ENCODE measurements around the gene EPG5. TPM values are rescaled to one million over a fixed set of nuclear protein-coding genes. Genes with fewer than 3 reads are reported as not detected.

EPG5 gene
- total and polyA plus RNA-seq, 2 donors (not counting 3 experiments of a cell fraction or from before 2014, with no cell fraction given), result 16.7 to 25.6 TPM

DNA sequence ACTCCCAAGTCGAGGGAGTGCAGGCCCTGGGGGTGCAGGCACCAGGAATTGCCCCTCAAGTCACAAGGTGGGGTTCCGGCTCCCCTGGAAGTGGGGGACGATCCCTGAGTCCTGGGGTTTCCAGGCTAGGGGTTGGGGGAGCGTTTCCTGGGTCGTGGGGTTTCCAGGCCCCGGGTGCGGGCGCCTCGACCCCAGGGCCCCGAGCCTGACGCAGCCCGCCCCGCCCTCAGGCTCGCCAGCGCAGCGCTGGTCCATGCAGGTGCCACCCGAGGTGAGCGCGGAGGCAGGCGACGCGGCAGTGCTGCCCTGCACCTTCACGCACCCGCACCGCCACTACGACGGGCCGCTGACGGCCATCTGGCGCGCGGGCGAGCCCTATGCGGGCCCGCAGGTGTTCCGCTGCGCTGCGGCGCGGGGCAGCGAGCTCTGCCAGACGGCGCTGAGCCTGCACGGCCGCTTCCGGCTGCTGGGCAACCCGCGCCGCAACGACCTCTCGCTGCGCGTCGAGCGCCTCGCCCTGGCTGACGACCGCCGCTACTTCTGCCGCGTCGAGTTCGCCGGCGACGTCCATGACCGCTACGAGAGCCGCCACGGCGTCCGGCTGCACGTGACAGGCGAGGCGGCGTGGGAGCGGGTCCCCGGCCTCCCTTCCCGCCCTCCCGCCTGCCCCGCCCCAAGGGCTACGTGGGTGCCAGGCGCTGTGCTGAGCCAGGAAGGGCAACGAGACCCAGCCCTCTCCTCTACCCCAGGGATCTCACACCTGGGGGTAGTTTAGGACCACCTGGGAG, 129.7 kb downstream of the EPG5 start:
- Histone ChIP-seq H3K4me1 (ENCODE audit: control insufficient read depth, extremely low read depth, insufficient read depth, low read length) (peaks cover 4% of the 10 kb centered on the region), H2AFZ (ENCODE audit: low read depth, low read length) (peak overlapping the region; percentile 82), H3K36me3 (ENCODE audit: control insufficient read depth in 2 of 2, extremely low read depth in 1 of 2, insufficient read depth in 2 of 2, low read length in 2 of 2) (no peaks in the 10 kb centered on the region), H3K9me3 (replicated peaks; ENCODE audit: control insufficient read depth, insufficient read depth, low read length) (no peaks in the 10 kb centered on the region), H3K79me2 (ENCODE audit: control insufficient read depth, insufficient read depth, low read length) (no peaks in the 10 kb centered on the region), H3K9me1 (replicated peaks; ENCODE audit: control insufficient read depth, extremely low read depth, insufficient read depth, low read length) (no peaks in the 10 kb centered on the region), H3K27me3 (ENCODE audit: control insufficient read depth in 2 of 2, insufficient read depth in 2 of 2, low read length in 2 of 2) (peaks cover 29 to 48% of the 10 kb centered on the region in 2 experiments), H3K27ac (ENCODE audit: insufficient read depth, low read depth, low read length) (no peak overlapping the region), H3K4me3 (replicated peaks in 1 of 3; ENCODE audit: insufficient read depth in 1 of 3, low read depth in 1 of 3, low read length in 3 of 3) (no peak overlapping the region), H4K20me1 (replicated peaks; ENCODE audit: control insufficient read depth, extremely low read depth, insufficient read depth, low read length) (no peaks in the 10 kb centered on the region), H3K9ac (replicated peaks; ENCODE audit: extremely low read depth, insufficient read depth, low read length) (no peak overlapping the region), H3K4me2 (ENCODE audit: insufficient read depth, low read length) (no peak overlapping the region)
- FAIRE-seq, result peak; percentile 42
- TF ChIP-seq, protein P1, sequence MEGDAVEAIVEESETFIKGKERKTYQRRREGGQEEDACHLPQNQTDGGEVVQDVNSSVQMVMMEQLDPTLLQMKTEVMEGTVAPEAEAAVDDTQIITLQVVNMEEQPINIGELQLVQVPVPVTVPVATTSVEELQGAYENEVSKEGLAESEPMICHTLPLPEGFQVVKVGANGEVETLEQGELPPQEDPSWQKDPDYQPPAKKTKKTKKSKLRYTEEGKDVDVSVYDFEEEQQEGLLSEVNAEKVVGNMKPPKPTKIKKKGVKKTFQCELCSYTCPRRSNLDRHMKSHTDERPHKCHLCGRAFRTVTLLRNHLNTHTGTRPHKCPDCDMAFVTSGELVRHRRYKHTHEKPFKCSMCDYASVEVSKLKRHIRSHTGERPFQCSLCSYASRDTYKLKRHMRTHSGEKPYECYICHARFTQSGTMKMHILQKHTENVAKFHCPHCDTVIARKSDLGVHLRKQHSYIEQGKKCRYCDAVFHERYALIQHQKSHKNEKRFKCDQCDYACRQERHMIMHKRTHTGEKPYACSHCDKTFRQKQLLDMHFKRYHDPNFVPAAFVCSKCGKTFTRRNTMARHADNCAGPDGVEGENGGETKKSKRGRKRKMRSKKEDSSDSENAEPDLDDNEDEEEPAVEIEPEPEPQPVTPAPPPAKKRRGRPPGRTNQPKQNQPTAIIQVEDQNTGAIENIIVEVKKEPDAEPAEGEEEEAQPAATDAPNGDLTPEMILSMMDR (IDR thresholded peaks at IDR 0.05; ENCODE audit: extremely low read depth in 1 of 2, insufficient read depth in 1 of 2, low read depth in 1 of 2, low read length in 2 of 2), result peak; percentile 37 to 52
- TF ChIP-seq EZH2 (IDR thresholded peaks at IDR 0.05; ENCODE audit: borderline replicate concordance, low read depth, low read length, severe bottlenecking), result no peak
- TF ChIP-seq, protein P2, sequence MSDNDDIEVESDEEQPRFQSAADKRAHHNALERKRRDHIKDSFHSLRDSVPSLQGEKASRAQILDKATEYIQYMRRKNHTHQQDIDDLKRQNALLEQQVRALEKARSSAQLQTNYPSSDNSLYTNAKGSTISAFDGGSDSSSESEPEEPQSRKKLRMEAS (IDR thresholded peaks at IDR 0.05; ENCODE audit: insufficient read depth, insufficient read length), result peak; percentile 80
- TF ChIP-seq GATA2 (IDR thresholded peaks at IDR 0.05; ENCODE audit: insufficient read depth, insufficient read length, low read depth, low read length), result no peak
- TF ChIP-seq JUN (IDR thresholded peaks at IDR 0.05; ENCODE audit: borderline replicate concordance, insufficient read depth, insufficient read length, low read depth), result no peak
- TF ChIP-seq POLR2AphosphoS5 (IDR thresholded peaks at IDR 0.05; ENCODE audit: insufficient read depth, low read depth, low read length), result no peak
- TF ChIP-seq FOS (IDR thresholded peaks at IDR 0.05; ENCODE audit: borderline replicate concordance, insufficient read depth, low read length), result no peak
- TF ChIP-seq MYC (IDR thresholded peaks at IDR 0.05; ENCODE audit: low read depth, low read length), result no peak
- no peak for TF ChIP-seq POLR2A (IDR thresholded peaks at IDR 0.05; ENCODE audit: low read depth, low read length)
- POLR2A ChIA-PET, result no interaction called here
- intact Hi-C loops (cut with micrococcal nuclease) (loop anchor here (2.0 kb wide), 2 partner anchors 35 to 81 kb away; no protein-coding TSS in a partner anchor), dilution Hi-C loops (cut with MboI; ENCODE audit: extremely low pct_ligation_motif_present, low sequenced_read_pairs) (no loop called here)
- DNase-seq (ENCODE audit: low read depth, low spot score), result peak; percentile 64
- BruUV-seq (replicated peaks), result no TSS peak
- CTCF ChIA-PET, result interaction anchor here (0.7 to 8.1 kb wide), 9 partner anchors 35 to 113 kb away, joined by 3 to 307 read pairs (median 4); partner anchors contain the start of gene SLC14A1
